Caco-2 (cell line): Measurements from ENCODE around the gene TKTL1. TPM values are rescaled to one million over a fixed set of nuclear protein-coding genes. Genes with fewer than 3 reads are reported as not detected.

Experiments
- BruUV-seq: library from RNA; stranded (reverse); fragments of 400-500 nt; replicated peaks from 2 replicates; lab custom pipeline; 2021; lab: Mats Ljungman, UMichigan
- CTCF ChIA-PET: fragments of 300-600 bp; sonication (Branson Sonifier 250); formaldehyde crosslinking; loops from one replicate; lab custom pipeline; 2022; ENCODE audit warnings: antibody characterized with exemption; lab: Charles Lee
- POLR2A ChIA-PET: fragments of 300-600 bp; sonication (Branson Sonifier 250); formaldehyde crosslinking; loops from one replicate; lab custom pipeline; 2022; ENCODE audit warnings: antibody characterized with exemption; lab: Charles Lee
- DNase-seq, 2 experiments: peaks; one replicate each; pipeline versions ENCODE4 v3.0.0 to v3.0.0-alpha.2; 2020 to 2022
- H3K27me3 ChIP-seq: replicated peaks from 2 replicates; pipeline ENCODE4 v1.6.0; 2011; ENCODE audit warnings: low read length; ENCODE audit not compliant: control insufficient read depth, insufficient read depth
- H3K36me3 ChIP-seq: 2 replicates; pipeline ENCODE4 v1.5.1; 2011; ENCODE audit warnings: low read length; ENCODE audit not compliant: control insufficient read depth, insufficient read depth
- H3K4me1 ChIP-seq: fragments of 250-450 bp; sonication (Bioruptor Pico); 2 replicates; pipeline ENCODE4 v1.5.1; 2020; ENCODE audit warnings: mild to moderate bottlenecking
- H3K4me3 ChIP-seq: 2 replicates; pipeline ENCODE4 v1.5.1; 2011; ENCODE audit warnings: low read depth, mild to moderate bottlenecking, control low read depth, low read length
- H3K9me3 ChIP-seq: fragments of 250-450 bp; sonication (Bioruptor Pico); 2 replicates; pipeline ENCODE4 v1.5.1; 2020; ENCODE audit warnings: mild to moderate bottlenecking, moderate library complexity
- H3K27ac Mint-ChIP-seq: one replicate; pipeline ENCODE4 v1.8.0; 2022; ENCODE audit warnings: mixed read lengths; ENCODE audit not compliant: unreplicated experiment
- H3K27me3 Mint-ChIP-seq: one replicate; pipeline ENCODE4 v1.8.0; 2022; ENCODE audit warnings: mixed read lengths; ENCODE audit not compliant: insufficient read depth, unreplicated experiment
- H3K36me3 Mint-ChIP-seq: one replicate; pipeline ENCODE4 v1.8.0; 2022; ENCODE audit warnings: mild to moderate bottlenecking, mixed read lengths; ENCODE audit not compliant: insufficient read depth, unreplicated experiment
- H3K4me1 Mint-ChIP-seq: one replicate; pipeline ENCODE4 v1.8.0; 2022; ENCODE audit warnings: low read depth, mixed read lengths; ENCODE audit not compliant: unreplicated experiment
- H3K4me3 Mint-ChIP-seq: one replicate; pipeline ENCODE4 v1.8.0; 2022; ENCODE audit warnings: mild to moderate bottlenecking, moderate library complexity, mixed read lengths; ENCODE audit not compliant: unreplicated experiment
- H3K9me3 Mint-ChIP-seq: one replicate; pipeline ENCODE4 v1.8.0; 2022; ENCODE audit warnings: mixed read lengths; ENCODE audit not compliant: unreplicated experiment
- CTCF ChIP-seq, 2 experiments: fragments of 200-600 bp in 1 of 2; IDR thresholded peaks; 1 replicate in 1 of 2; 2 replicates in 1 of 2; pipeline versions ENCODE4 v1.5.1 to v1.8.0; 2011 to 2022; ENCODE audit warnings: antibody characterized with exemption in 1 of 2, control low read depth in 1 of 2, inconsistent platforms in 1 of 2, low read depth in 1 of 2, low read length in 1 of 2, mild to moderate bottlenecking in 1 of 2, moderate library complexity in 1 of 2; ENCODE audit not compliant: insufficient read depth in 1 of 2, severe bottlenecking in 1 of 2, unreplicated experiment in 1 of 2
- intact Hi-C: fragments of 100-400 bp; cut with micrococcal nuclease; formaldehyde crosslinking; loops from one replicate; pipeline ENCODE4 v1.10.0; 2022; ENCODE audit not compliant: unreplicated experiment
- total RNA-seq: library from RNA; stranded (reverse); gene quantifications from 2 replicates; pipeline ENCODE4 v1.2.3, GENCODE V29; 2022

The TKTL1 gene
- total RNA-seq, 1 experiment from 2014 or later = not detected

- no peaks in the 10 kb centered on the region for H3K9me3 Mint-ChIP-seq
- H3K36me3 Mint-ChIP-seq = peaks cover 75% of the 10 kb centered on the region
- no peaks in the 10 kb centered on the region for H3K4me1 Mint-ChIP-seq
- no peak for TF ChIP-seq CTCF (IDR thresholded peaks at IDR 0.05; ENCODE audit: insufficient read depth in 1 of 2, low read depth in 1 of 2, low read length in 1 of 2, severe bottlenecking in 1 of 2, unreplicated experiment in 1 of 2)
- H3K27ac Mint-ChIP-seq = peak overlapping the region; percentile 84
- CTCF ChIA-PET = no interaction called here
- no peak for DNase-seq
- H3K27me3 ChIP-seq = no peaks in the 10 kb centered on the region
- H3K27me3 Mint-ChIP-seq = no peaks in the 10 kb centered on the region
- intact Hi-C loops = no loop called here
- H3K4me3 ChIP-seq = no peak overlapping the region
- H3K4me1 ChIP-seq = peaks cover 22% of the 10 kb centered on the region
- H3K4me3 Mint-ChIP-seq = peak overlapping the region; percentile 83
- no peaks in the 10 kb centered on the region; the same call in 1 of the 2 replicates for H3K36me3 ChIP-seq
- POLR2A ChIA-PET = no interaction called here
- no peaks in the 10 kb centered on the region for H3K9me3 ChIP-seq
- BruUV-seq = no TSS peak
Measured at GRCh38 chrX:154367474-154368308, 72.1 kb downstream of the TKTL1 start.

GRCh38 chrX:154368630-154369448 lies 73.2 kb downstream of the TKTL1 start:
- H3K27me3 Mint-ChIP-seq = no peaks in the 10 kb centered on the region
- H3K4me1 Mint-ChIP-seq = no peaks in the 10 kb centered on the region
- DNase-seq = peak; percentile 76 to 83
- intact Hi-C loops = no loop called here
- no peaks in the 10 kb centered on the region for H3K27me3 ChIP-seq
- no peaks in the 10 kb centered on the region for H3K9me3 Mint-ChIP-seq
- H3K27ac Mint-ChIP-seq = peak overlapping the region; percentile 84
- H3K4me1 ChIP-seq = peaks cover 22% of the 10 kb centered on the region
- H3K4me3 ChIP-seq = peak overlapping the region; percentile 98
- BruUV-seq = no TSS peak
- peak overlapping the region; percentile 83 for H3K4me3 Mint-ChIP-seq
- no peaks in the 10 kb centered on the region for H3K9me3 ChIP-seq
- CTCF ChIA-PET = interaction anchor here (0.6 kb wide), 1 partner anchor 178 kb away, joined by 3 read pairs; the partner anchor contains the start of gene G6PD
- no peak for TF ChIP-seq CTCF (IDR thresholded peaks at IDR 0.05; ENCODE audit: insufficient read depth in 1 of 2, low read depth in 1 of 2, low read length in 1 of 2, severe bottlenecking in 1 of 2, unreplicated experiment in 1 of 2)
- H3K36me3 Mint-ChIP-seq = peaks cover 64% of the 10 kb centered on the region
- no peaks in the 10 kb centered on the region; the same call in 1 of the 2 replicates for H3K36me3 ChIP-seq
- POLR2A ChIA-PET = interaction anchor here (0.6 to 1.1 kb wide), 5 partner anchors 10 to 440 kb away, joined by 3 to 4 read pairs (median 3); partner anchors contain the start of genes RPL10 and SLC10A3
